ENCODE data around the gene GALE.

GALE gene

DNA sequence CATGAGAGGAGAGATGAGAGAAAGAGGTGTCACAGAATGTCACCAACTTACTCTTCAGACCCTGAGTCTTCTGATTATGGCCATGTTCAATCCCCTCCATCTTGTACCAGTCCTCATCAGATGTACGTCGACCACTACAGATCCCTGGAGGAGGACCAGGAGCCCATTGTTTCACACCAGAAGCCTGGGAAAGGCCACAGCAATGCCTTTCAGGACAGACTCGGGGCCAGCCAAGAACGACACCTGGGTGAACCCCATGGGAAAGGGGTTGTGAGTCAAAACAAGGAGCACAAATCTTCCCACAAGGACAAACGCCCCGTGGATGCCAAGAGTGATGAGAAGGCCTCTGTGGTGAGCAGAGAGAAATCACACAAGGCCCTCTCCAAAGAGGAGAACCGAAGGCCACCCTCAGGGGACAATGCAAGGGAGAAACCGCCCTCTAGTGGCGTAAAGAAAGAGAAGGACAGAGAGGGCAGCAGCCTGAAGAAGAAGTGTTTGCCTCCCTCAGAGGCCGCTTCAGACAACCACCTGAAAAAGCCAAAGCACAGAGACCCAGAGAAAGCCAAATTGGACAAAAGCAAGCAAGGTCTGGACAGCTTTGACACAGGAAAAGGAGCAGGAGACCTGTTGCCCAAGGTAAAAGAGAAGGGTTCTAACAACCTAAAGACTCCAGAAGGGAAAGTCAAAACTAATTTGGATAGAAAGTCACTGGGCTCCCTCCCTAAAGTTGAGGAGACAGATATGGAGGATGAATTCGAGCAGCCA lies 49.3 kb downstream of the GALE start:
- Histone ChIP-seq H3K9me2 (ENCODE audit: low read depth, low read length) (no peaks in the 10 kb centered on the region), H3K4me2 (ENCODE audit: low read length) (no peak overlapping the region), H3K36me3 (ENCODE audit: insufficient read depth, low read length) (peaks cover 79% of the 10 kb centered on the region), H3K27me3 (ENCODE audit: insufficient read depth, low read length) (no peaks in the 10 kb centered on the region), H3K79me2 (ENCODE audit: insufficient read depth, low read length) (peaks cover 22% of the 10 kb centered on the region), H2AFZ (ENCODE audit: low read length) (no peak overlapping the region), H3K27ac (ENCODE audit: low read depth, low read length, poor library complexity, severe bottlenecking) (no peak overlapping the region), H3F3A (ENCODE audit: insufficient read depth, low read length) (no peaks in the 10 kb centered on the region), H3K4me3 (ENCODE audit: low read depth, low read length, poor library complexity, severe bottlenecking) (no peak overlapping the region), H3K4me1 (ENCODE audit: insufficient read depth, low read length, severe bottlenecking) (peaks cover 7% of the 10 kb centered on the region), H3K9ac (ENCODE audit: low read length) (no peak overlapping the region), H4K20me1 (ENCODE audit: insufficient read depth, low read length) (no peaks in the 10 kb centered on the region), H3K9me3 (ENCODE audit: low read length) (no peaks in the 10 kb centered on the region)
- TF ChIP-seq, protein P1, sequence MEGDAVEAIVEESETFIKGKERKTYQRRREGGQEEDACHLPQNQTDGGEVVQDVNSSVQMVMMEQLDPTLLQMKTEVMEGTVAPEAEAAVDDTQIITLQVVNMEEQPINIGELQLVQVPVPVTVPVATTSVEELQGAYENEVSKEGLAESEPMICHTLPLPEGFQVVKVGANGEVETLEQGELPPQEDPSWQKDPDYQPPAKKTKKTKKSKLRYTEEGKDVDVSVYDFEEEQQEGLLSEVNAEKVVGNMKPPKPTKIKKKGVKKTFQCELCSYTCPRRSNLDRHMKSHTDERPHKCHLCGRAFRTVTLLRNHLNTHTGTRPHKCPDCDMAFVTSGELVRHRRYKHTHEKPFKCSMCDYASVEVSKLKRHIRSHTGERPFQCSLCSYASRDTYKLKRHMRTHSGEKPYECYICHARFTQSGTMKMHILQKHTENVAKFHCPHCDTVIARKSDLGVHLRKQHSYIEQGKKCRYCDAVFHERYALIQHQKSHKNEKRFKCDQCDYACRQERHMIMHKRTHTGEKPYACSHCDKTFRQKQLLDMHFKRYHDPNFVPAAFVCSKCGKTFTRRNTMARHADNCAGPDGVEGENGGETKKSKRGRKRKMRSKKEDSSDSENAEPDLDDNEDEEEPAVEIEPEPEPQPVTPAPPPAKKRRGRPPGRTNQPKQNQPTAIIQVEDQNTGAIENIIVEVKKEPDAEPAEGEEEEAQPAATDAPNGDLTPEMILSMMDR (IDR thresholded peaks at IDR 0.05; ENCODE audit: low read length): peak; percentile 81
- TF ChIP-seq EZH2 (IDR thresholded peaks at IDR 0.05; ENCODE audit: borderline replicate concordance, low read length): no peak

DNA sequence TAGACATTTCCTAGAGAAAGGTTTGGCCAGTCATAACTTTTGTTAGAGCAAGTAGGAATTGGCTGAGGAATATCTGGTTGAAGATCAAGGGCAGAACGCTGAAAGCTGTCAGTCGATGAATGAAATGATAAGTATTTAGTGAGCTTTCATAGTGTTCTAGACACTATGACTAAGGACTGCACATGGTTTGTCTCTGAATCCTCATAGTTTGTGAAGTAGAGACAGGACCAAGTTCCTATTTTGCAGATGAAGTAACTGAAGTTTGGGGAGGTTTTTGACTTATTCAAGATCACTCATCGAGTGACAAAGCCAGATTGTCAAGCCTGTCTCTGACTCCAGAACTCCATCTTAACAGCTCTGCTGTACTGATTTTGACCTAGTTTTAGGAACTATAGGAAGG lies 52.5 kb downstream of the GALE start:
- H2AFZ ChIP-seq (ENCODE audit: low read length): no peak overlapping the region
- H3K4me1 ChIP-seq (ENCODE audit: insufficient read depth, low read length, severe bottlenecking): peaks cover 23% of the 10 kb centered on the region
- H3K4me2 ChIP-seq (ENCODE audit: low read length): no peak overlapping the region
- no peak overlapping the region for H3K27ac ChIP-seq (ENCODE audit: low read depth, low read length, poor library complexity, severe bottlenecking)
- no peak for TF ChIP-seq EZH2 (IDR thresholded peaks at IDR 0.05; ENCODE audit: borderline replicate concordance, low read length)
- TF ChIP-seq, protein P1 (IDR thresholded peaks at IDR 0.05; ENCODE audit: low read length): no peak
- no peaks in the 10 kb centered on the region for H3K9me3 ChIP-seq (ENCODE audit: low read length)
- peaks cover 52% of the 10 kb centered on the region for H3K36me3 ChIP-seq (ENCODE audit: insufficient read depth, low read length)
- H3F3A ChIP-seq (ENCODE audit: insufficient read depth, low read length): no peaks in the 10 kb centered on the region
- H4K20me1 ChIP-seq (ENCODE audit: insufficient read depth, low read length): no peaks in the 10 kb centered on the region
- H3K9ac ChIP-seq (ENCODE audit: low read length): no peak overlapping the region
- no peaks in the 10 kb centered on the region for H3K9me2 ChIP-seq (ENCODE audit: low read depth, low read length)
- peaks cover 42% of the 10 kb centered on the region for H3K79me2 ChIP-seq (ENCODE audit: insufficient read depth, low read length)
- no peak overlapping the region for H3K4me3 ChIP-seq (ENCODE audit: low read depth, low read length, poor library complexity, severe bottlenecking)
- no peaks in the 10 kb centered on the region for H3K27me3 ChIP-seq (ENCODE audit: insufficient read depth, low read length)

Measured in OCI-LY1 (cell line).